Measurements from ENCODE around the gene TIMM50. TPM values are rescaled to one million over a fixed set of nuclear protein-coding genes. Genes with fewer than 3 reads are reported as not detected.
A peak's percentile ranks its signal among the peaks of the same experiment; 100 is the strongest.

Gene TIMM50
- total and polyA plus RNA-seq, 2 of the 13 experiments (the other 11 are each of a cell fraction or from before 2014, with no cell fraction given) = 91.1 to 92.5 TPM

- TF ChIP-seq FOXK1 (CRISPR knock-in tag; IDR thresholded peaks at IDR 0.05; ENCODE audit: borderline replicate concordance, low read depth) = peak; percentile 75; the same call in 1 of the 2 replicates
- no peak for TF ChIP-seq HOXA7 (CRISPR knock-in tag; IDR thresholded peaks at IDR 0.05)
- TF ChIP-seq NCOR1 (IDR thresholded peaks at IDR 0.05; ENCODE audit: borderline replicate concordance, low read length) = peak; percentile 26; the same call in 1 of the 2 replicates
- TF ChIP-seq REPIN1 (CRISPR knock-in tag; IDR thresholded peaks at IDR 0.05; ENCODE audit: borderline replicate concordance, low read depth) = peak; percentile 94
- 0 out of 2 replicates have a peak, but pooled peaks have one; percentile 50 for TF ChIP-seq ZBTB7B (CRISPR knock-in tag; IDR thresholded peaks at IDR 0.05)
- TF ChIP-seq HNRNPLL (IDR thresholded peaks at IDR 0.05; ENCODE audit: low read depth, low read length, poor library complexity, severe bottlenecking) = peak; percentile 47
- TF ChIP-seq ZKSCAN8 (CRISPR knock-in tag; IDR thresholded peaks at IDR 0.05; ENCODE audit: borderline replicate concordance) = peak; percentile 74; the same call in 1 of the 2 replicates
- no peak for TF ChIP-seq ZNF552 (CRISPR knock-in tag; IDR thresholded peaks at IDR 0.05; ENCODE audit: borderline replicate concordance)
- TF ChIP-seq MED1 (CRISPR knock-in tag; IDR thresholded peaks at IDR 0.05) = 0 out of 2 replicates have a peak, but pooled peaks have one; percentile 29
- no peak for TF ChIP-seq CENPBD1 (CRISPR knock-in tag; IDR thresholded peaks at IDR 0.05; ENCODE audit: borderline replicate concordance, low read depth)
- TF ChIP-seq HOXA3 (CRISPR knock-in tag; IDR thresholded peaks at IDR 0.05) = peak; percentile 93
- no peak for TF ChIP-seq ZNF282 (IDR thresholded peaks at IDR 0.05; ENCODE audit: partially characterized antibody)
- TF ChIP-seq IKZF5 (CRISPR knock-in tag; IDR thresholded peaks at IDR 0.05) = peak; percentile 82
- peak; percentile 91; the same call in 2 of the 3 replicates for TF ChIP-seq MXI1 (IDR thresholded peaks at IDR 0.05; ENCODE audit: borderline replicate concordance, low read depth, low read length)
- no peak for TF ChIP-seq STAT5B (CRISPR knock-in tag; IDR thresholded peaks at IDR 0.05)
- no peak for TF ChIP-seq TSC22D2 (CRISPR knock-in tag; IDR thresholded peaks at IDR 0.05; ENCODE audit: borderline replicate concordance)
- TF ChIP-seq ZNF430 (CRISPR knock-in tag; IDR thresholded peaks at IDR 0.05) = peak; percentile 78
- TF ChIP-seq ZNF629 (CRISPR knock-in tag; conservative IDR thresholded peaks at IDR 0.05) = no peak
- TF ChIP-seq ZEB1 (IDR thresholded peaks at IDR 0.05; ENCODE audit: insufficient replicate concordance, low read depth) = peak; percentile 42
- TF ChIP-seq NFKBIZ (CRISPR knock-in tag; IDR thresholded peaks at IDR 0.05) = peak; percentile 57; the same call in 1 of the 2 replicates
- no peak for TF ChIP-seq ZFAT (CRISPR knock-in tag; conservative IDR thresholded peaks at IDR 0.05)
- no peak for TF ChIP-seq MAFG (CRISPR knock-in tag; IDR thresholded peaks at IDR 0.05)
- no peak for TF ChIP-seq ZBTB21 (CRISPR knock-in tag; IDR thresholded peaks at IDR 0.05)
- peak; percentile 72; the same call in 1 of the 2 replicates for TF ChIP-seq ZNF431 (CRISPR knock-in tag; IDR thresholded peaks at IDR 0.05; ENCODE audit: borderline replicate concordance, low read depth)
- TF ChIP-seq ZNF580 (CRISPR knock-in tag; IDR thresholded peaks at IDR 0.05; ENCODE audit: borderline replicate concordance, low read depth) = peak; percentile 87; the same call in 1 of the 2 replicates
- no peak for TF ChIP-seq CENPX (CRISPR knock-in tag; IDR thresholded peaks at IDR 0.05)
- TF ChIP-seq MTF2 (CRISPR knock-in tag; IDR thresholded peaks at IDR 0.05; ENCODE audit: borderline replicate concordance) = 0 out of 2 replicates have a peak, but pooled peaks have one; percentile 12
- TF ChIP-seq KAT8 (CRISPR knock-in tag; IDR thresholded peaks at IDR 0.05) = peak; percentile 96
- TF ChIP-seq ZNF274 (CRISPR knock-in tag; IDR thresholded peaks at IDR 0.05) = 0 out of 2 replicates have a peak, but pooled peaks have one; percentile 49
- peak; percentile 80; the same call in 1 of the 2 replicates for TF ChIP-seq TMF1 (CRISPR knock-in tag; IDR thresholded peaks at IDR 0.05; ENCODE audit: low read depth)
Observed at GRCh38 chr19:39480337-39481228, at the start of gene TIMM50 (continued).

Measured in HepG2 (cell line).